Keratinocyte (primary cell): ENCODE results near the gene OTUD5. TPM values are rescaled to one million over a fixed set of nuclear protein-coding genes. Genes with fewer than 3 reads are reported as not detected.

Experiments
- DNase-seq: peaks from one replicate; pipeline ENCODE4 v3.0.0-alpha.2; 2011; ENCODE audit warnings: low read depth, missing footprints, low spot score
- FAIRE-seq: peaks from 2 replicates; lab custom pipeline; 2011; peaks lifted over from hg19 to GRCh38; lab: Jason Lieb, UNC
- H2AFZ ChIP-seq: 2 replicates; pipeline ENCODE4 v1.6.0; 2012; ENCODE audit warnings: low read length, control low read depth, inconsistent platforms; ENCODE audit not compliant: control insufficient read depth
- H3K27ac ChIP-seq: 2 replicates; pipeline ENCODE4 v1.5.1; 2011; ENCODE audit warnings: low read length; ENCODE audit not compliant: control insufficient read depth, insufficient read depth
- H3K27me3 ChIP-seq: 3 replicates; pipeline ENCODE4 v1.6.0; 2011; ENCODE audit warnings: low read length; ENCODE audit not compliant: control insufficient read depth, insufficient read depth; ENCODE audit errors: extremely low read depth
- H3K36me3 ChIP-seq, 2 experiments: 2 replicates in 1 of 2; 3 replicates in 1 of 2; pipeline ENCODE4 v1.5.1; 2011; ENCODE audit warnings: low read length in 2 of 2, mild to moderate bottlenecking in 1 of 2; ENCODE audit not compliant: control insufficient read depth in 2 of 2, insufficient read depth in 2 of 2; ENCODE audit errors: extremely low read depth in 1 of 2
- H3K4me1 ChIP-seq: 3 replicates; pipeline ENCODE4 v1.5.1; 2011; ENCODE audit warnings: low read length; ENCODE audit not compliant: control insufficient read depth, insufficient read depth; ENCODE audit errors: extremely low read depth
- H3K4me2 ChIP-seq: 3 replicates; pipeline ENCODE4 v1.6.0; 2011; ENCODE audit warnings: low read depth, low read length; ENCODE audit not compliant: control insufficient read depth, insufficient read depth; ENCODE audit errors: extremely low read depth
- H3K4me3 ChIP-seq, 3 experiments: fragments of 200-600 bp in 1 of 3; sonication (generic) in 1 of 3; 2 replicates in 2 of 3; 3 replicates in 1 of 3; pipeline ENCODE4 v1.5.1; 2011 to 2016; ENCODE audit warnings: low read length in 3 of 3, mild to moderate bottlenecking in 3 of 3, control low read depth in 2 of 3, inconsistent platforms in 1 of 3, low read depth in 1 of 3, mixed read lengths in 1 of 3, mixed run types in 1 of 3, moderate library complexity in 1 of 3; ENCODE audit not compliant: control insufficient read depth in 2 of 3, insufficient read depth in 2 of 3; ENCODE audit errors: extremely low read depth in 1 of 3
- H3K79me2 ChIP-seq: 2 replicates; pipeline ENCODE4 v1.6.0; 2012; ENCODE audit warnings: low read length; ENCODE audit not compliant: control insufficient read depth, insufficient read depth
- H3K9ac ChIP-seq: 3 replicates; pipeline ENCODE4 v1.6.0; 2011; ENCODE audit warnings: low read length; ENCODE audit not compliant: control insufficient read depth, insufficient read depth; ENCODE audit errors: extremely low read depth
- H3K9me1 ChIP-seq: 3 replicates; pipeline ENCODE4 v1.6.0; 2011; ENCODE audit warnings: low read length; ENCODE audit not compliant: control insufficient read depth, insufficient read depth; ENCODE audit errors: extremely low read depth
- H3K9me3 ChIP-seq: 2 replicates; pipeline ENCODE4 v1.5.1; 2012; ENCODE audit warnings: low read depth, low read length; ENCODE audit not compliant: control insufficient read depth
- H4K20me1 ChIP-seq: 3 replicates; pipeline ENCODE4 v1.6.0; 2011; ENCODE audit warnings: low read length; ENCODE audit not compliant: control insufficient read depth, insufficient read depth; ENCODE audit errors: extremely low read depth
- CTCF ChIP-seq, 3 experiments: IDR thresholded peaks in 1 of 3; conservative IDR thresholded peaks in 1 of 3; optimal IDR thresholded peaks in 1 of 3; 2 replicates in 2 of 3; 3 replicates in 1 of 3; pipeline versions ENCODE3 to v1.5.1; 2011; ENCODE audit warnings: low read length in 3 of 3, mild to moderate bottlenecking in 3 of 3, moderate library complexity in 2 of 3, control low read depth in 1 of 3, inconsistent platforms in 1 of 3; ENCODE audit not compliant: insufficient read depth in 2 of 3; ENCODE audit errors: extremely low read depth in 1 of 3
- EZH2 ChIP-seq: IDR thresholded peaks from one replicate; pipeline ENCODE4 v1.6.1; 2012; ENCODE audit warnings: inconsistent platforms, mild to moderate bottlenecking, low read length, moderate library complexity
- dilution Hi-C: fragments of 300-500 bp; cut with MboI; formaldehyde crosslinking; loops from one replicate; pipeline ENCODE4 v1.7.0; 2020; ENCODE audit warnings: low sequenced_read_pairs; ENCODE audit not compliant: extremely low pct_ligation_motif_present
- polyA plus RNA-seq, 5 experiments: library from polyadenylated mRNA; depleted of rRNA in 3 of 5; stranded (reverse) in 3 of 5; stranded (forward) in 1 of 5; unstranded in 1 of 5; fragments of >200 nt; gene quantifications; 1 replicate in 1 of 5; 2 replicates in 3 of 5; 3 replicates in 1 of 5; pipeline versions ENCODE4 v1.2.1 to v1.2.3, GENCODE V29; 2011 to 2012; ENCODE audit warnings: missing spikeins in 2 of 5, low read depth in 1 of 5, low replicate concordance in 1 of 5

OTUD5 gene
- polyA plus RNA-seq, 1 donor (not counting 4 experiments of a cell fraction or from before 2014, with no cell fraction given): 40.3 TPM

GRCh38 chrX:48897625-48898306 lies 59.6 kb downstream of the OTUD5 start, which contains the start of the genes PQBP1 and TIMM17B:
Gene PQBP1 (plus strand): TSS chrX:48897930. CDS start chrX:48898510, 580 bp downstream.
Gene TIMM17B (minus strand): TSS chrX:48897768. CDS start chrX:48897749, 19 bp downstream.
- peak; percentile 66 for FAIRE-seq
- Histone ChIP-seq H3K79me2 (peaks cover 19% of the 10 kb centered on the region), H3K4me1 (peaks cover 9% of the 10 kb centered on the region), H3K4me3 (peak within 1 kb of the TSS; percentile 62 to 86 (median 76)), H3K9ac (peak within 1 kb of the TSS; percentile 91), H4K20me1 (peaks cover 3% of the 10 kb centered on the region), H3K36me3 (peaks cover 4 to 6% of the 10 kb centered on the region in 2 experiments), H3K27me3 (no peaks in the 10 kb centered on the region), H3K9me3 (no peaks in the 10 kb centered on the region), H3K9me1 (no peaks in the 10 kb centered on the region), H3K4me2 (peak within 1 kb of the TSS; percentile 91), H2AFZ (peak within 1 kb of the TSS; percentile 81), H3K27ac (peak within 1 kb of the TSS; percentile 92)
- DNase-seq: peak; percentile 80
- TF ChIP-seq CTCF (optimal IDR thresholded peaks at IDR 0.05 in 1 of 3, IDR thresholded peaks at IDR 0.05 in 1 of 3, conservative IDR thresholded peaks at IDR 0.05 in 1 of 3; ENCODE audit: extremely low read depth in 1 of 3, insufficient read depth in 2 of 3, low read length in 3 of 3) (no peak), EZH2 (no peak)
- dilution Hi-C loops: no loop called here

DNA sequence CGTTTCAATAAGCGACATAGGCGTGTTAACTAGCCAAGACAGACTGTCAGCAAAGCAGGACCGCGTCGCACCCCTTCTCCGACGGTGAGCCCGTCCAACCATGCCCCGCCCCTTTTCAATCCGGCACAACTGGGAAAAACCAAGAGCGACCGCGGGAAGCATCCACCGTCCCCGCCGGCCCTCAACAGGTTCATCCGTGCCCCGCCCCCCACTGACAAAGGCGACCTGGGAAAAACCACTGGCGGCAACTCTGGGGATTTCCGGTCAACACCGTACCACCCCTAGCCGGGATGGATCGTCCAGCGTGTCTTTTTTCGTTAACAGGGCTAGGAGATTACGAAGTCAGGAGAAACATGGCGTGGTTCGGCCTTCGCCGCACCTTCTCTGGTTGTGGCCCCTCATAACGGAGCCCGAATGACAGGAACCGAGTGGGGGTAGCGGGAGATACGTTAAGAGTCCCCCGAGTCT lies 60.2 kb downstream of the OTUD5 start:
- peak overlapping the region; percentile 59 for H2AFZ ChIP-seq
- H3K36me3 ChIP-seq: peaks cover 0 to 3% of the 10 kb centered on the region in 2 experiments
- peaks cover 3% of the 10 kb centered on the region for H4K20me1 ChIP-seq
- H3K4me2 ChIP-seq: peak overlapping the region; percentile 58
- FAIRE-seq: no peak
- H3K9ac ChIP-seq: peak overlapping the region; percentile 91
- dilution Hi-C loops: no loop called here
- H3K27me3 ChIP-seq: no peaks in the 10 kb centered on the region
- peaks cover 9% of the 10 kb centered on the region for H3K4me1 ChIP-seq
- no peak for DNase-seq
- H3K27ac ChIP-seq: peak overlapping the region; percentile 92
- TF ChIP-seq CTCF (optimal IDR thresholded peaks at IDR 0.05 in 1 of 3, IDR thresholded peaks at IDR 0.05 in 1 of 3, conservative IDR thresholded peaks at IDR 0.05 in 1 of 3; ENCODE audit: extremely low read depth in 1 of 3, insufficient read depth in 2 of 3, low read length in 3 of 3): no peak
- TF ChIP-seq EZH2: no peak
- peak overlapping the region; percentile 62 to 86 (median 76) for H3K4me3 ChIP-seq
- no peaks in the 10 kb centered on the region for H3K9me1 ChIP-seq
- peaks cover 19% of the 10 kb centered on the region for H3K79me2 ChIP-seq
- H3K9me3 ChIP-seq: no peaks in the 10 kb centered on the region
